Measurements from ENCODE around the gene BTBD9.

DNA sequence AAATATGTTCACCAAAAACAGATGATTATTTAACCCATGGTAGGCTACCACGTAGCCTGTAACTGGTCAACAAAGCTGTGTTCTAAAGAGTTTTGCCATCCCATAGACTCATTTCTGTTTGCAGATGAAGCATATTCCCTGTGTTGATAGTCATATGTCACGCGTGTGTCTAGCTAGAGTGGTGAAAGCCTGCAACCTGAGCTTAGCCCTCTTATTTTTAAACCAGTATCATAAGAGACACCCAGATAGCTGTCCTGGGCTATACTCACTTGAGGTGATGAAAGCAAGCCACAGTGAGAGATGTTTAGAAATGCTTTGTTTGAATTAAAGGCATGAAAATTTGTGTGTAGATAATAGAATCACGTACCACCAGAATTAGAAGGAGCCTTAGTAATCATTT is 512.4 kb downstream of the BTBD9 start:
- no peak for TF ChIP-seq POLR2A (IDR thresholded peaks at IDR 0.05)
- TF ChIP-seq, protein P1, sequence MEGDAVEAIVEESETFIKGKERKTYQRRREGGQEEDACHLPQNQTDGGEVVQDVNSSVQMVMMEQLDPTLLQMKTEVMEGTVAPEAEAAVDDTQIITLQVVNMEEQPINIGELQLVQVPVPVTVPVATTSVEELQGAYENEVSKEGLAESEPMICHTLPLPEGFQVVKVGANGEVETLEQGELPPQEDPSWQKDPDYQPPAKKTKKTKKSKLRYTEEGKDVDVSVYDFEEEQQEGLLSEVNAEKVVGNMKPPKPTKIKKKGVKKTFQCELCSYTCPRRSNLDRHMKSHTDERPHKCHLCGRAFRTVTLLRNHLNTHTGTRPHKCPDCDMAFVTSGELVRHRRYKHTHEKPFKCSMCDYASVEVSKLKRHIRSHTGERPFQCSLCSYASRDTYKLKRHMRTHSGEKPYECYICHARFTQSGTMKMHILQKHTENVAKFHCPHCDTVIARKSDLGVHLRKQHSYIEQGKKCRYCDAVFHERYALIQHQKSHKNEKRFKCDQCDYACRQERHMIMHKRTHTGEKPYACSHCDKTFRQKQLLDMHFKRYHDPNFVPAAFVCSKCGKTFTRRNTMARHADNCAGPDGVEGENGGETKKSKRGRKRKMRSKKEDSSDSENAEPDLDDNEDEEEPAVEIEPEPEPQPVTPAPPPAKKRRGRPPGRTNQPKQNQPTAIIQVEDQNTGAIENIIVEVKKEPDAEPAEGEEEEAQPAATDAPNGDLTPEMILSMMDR (IDR thresholded peaks at IDR 0.05) = no peak

Measured in Peyer's patch (tissue), 4 donors.